MCF 10A (cell line): ENCODE data around the gene BCAS3. TPM values are rescaled to one million over a fixed set of nuclear protein-coding genes. Genes with fewer than 3 reads are reported as not detected.

Source experiments
- BruUV-seq: library from RNA; stranded (reverse); fragments of 400-500 nt; replicated peaks from 2 replicates; lab custom pipeline; 2021; lab: Mats Ljungman, UMichigan
- CTCF ChIA-PET: fragments of 300-600 bp; sonication (Branson Sonifier 250); formaldehyde crosslinking; extraction: SDS; loops from one replicate; lab custom pipeline; 2021; ENCODE audit warnings: antibody characterized with exemption, inconsistent platforms; lab: Yijun Ruan, JAX
- POLR2A ChIA-PET: fragments of 300-600, 350-650 bp; sonication (Branson Sonifier 250); formaldehyde crosslinking; extraction: SDS; loops from one replicate; lab custom pipeline; 2020; ENCODE audit warnings: antibody characterized with exemption, inconsistent platforms; lab: Yijun Ruan, JAX
- DNase-seq: peaks from one replicate; pipeline ENCODE4 v3.0.0-alpha.2; 2018; ENCODE audit not compliant: unreplicated experiment
- H3K27ac Mint-ChIP-seq: one replicate; pipeline ENCODE4 v1.8.0; 2022; ENCODE audit warnings: mild to moderate bottlenecking, low read depth, mixed read lengths; ENCODE audit not compliant: unreplicated experiment
- H3K27me3 Mint-ChIP-seq: one replicate; pipeline ENCODE4 v1.8.0; 2022; ENCODE audit warnings: mixed read lengths; ENCODE audit not compliant: insufficient read depth, unreplicated experiment
- H3K36me3 Mint-ChIP-seq: one replicate; pipeline ENCODE4 v1.8.0; 2022; ENCODE audit warnings: mild to moderate bottlenecking, moderate library complexity, mixed read lengths; ENCODE audit not compliant: insufficient read depth, unreplicated experiment
- H3K4me1 Mint-ChIP-seq: one replicate; pipeline ENCODE4 v1.8.0; 2022; ENCODE audit warnings: mixed read lengths; ENCODE audit not compliant: insufficient read depth, unreplicated experiment
- H3K4me3 Mint-ChIP-seq: one replicate; pipeline ENCODE4 v1.8.0; 2022; ENCODE audit warnings: mild to moderate bottlenecking, moderate library complexity, mixed read lengths; ENCODE audit not compliant: unreplicated experiment
- H3K9me3 Mint-ChIP-seq: one replicate; pipeline ENCODE4 v1.8.0; 2022; ENCODE audit warnings: mixed read lengths; ENCODE audit not compliant: unreplicated experiment
- intact Hi-C: fragments of 100-400 bp; cut with micrococcal nuclease; formaldehyde crosslinking; loops from 2 replicates; pipeline ENCODE4 v1.14.1; 2022
- total RNA-seq: library from RNA; stranded (reverse); gene quantifications from 2 replicates; pipeline ENCODE4 v1.2.3, GENCODE V29; 2022
- TF ChIP-seq, protein P1 (sequence below): fragments of 200-600 bp; IDR thresholded peaks from one replicate; pipeline ENCODE4 v1.8.0; 2022; ENCODE audit warnings: antibody characterized with exemption, mild to moderate bottlenecking; ENCODE audit not compliant: unreplicated experiment

BCAS3 gene
- total RNA-seq, 1 experiment from 2014 or later: 14.6 TPM

DNA sequence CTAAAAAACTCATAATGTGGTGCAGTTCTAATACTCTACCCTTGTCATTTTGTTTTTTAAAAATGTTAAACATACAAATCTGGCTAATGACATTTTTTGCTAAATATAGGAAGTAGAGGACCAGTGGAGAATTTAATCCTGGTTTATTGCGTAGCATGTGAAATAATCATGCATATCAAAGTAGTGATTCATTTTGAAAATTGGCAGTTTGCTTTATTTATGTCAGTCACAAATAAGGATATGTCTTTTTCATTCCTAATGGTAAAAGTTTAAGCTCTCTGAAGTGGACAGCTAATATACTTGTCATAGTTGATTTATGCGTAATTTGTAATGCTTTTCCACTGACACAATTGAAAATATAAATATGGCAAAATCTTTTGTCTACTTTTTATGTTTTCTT is 224.2 kb downstream of the BCAS3 start:
- H3K27ac Mint-ChIP-seq: no peak overlapping the region
- H3K27me3 Mint-ChIP-seq: no peaks in the 10 kb centered on the region
- ChIA-PET POLR2A (interaction anchor here (0.6 kb wide), 1 partner anchor 14 kb away, joined by 3 read pairs; no protein-coding TSS in a partner anchor), CTCF (no interaction called here)
- no peaks in the 10 kb centered on the region for H3K9me3 Mint-ChIP-seq
- no peaks in the 10 kb centered on the region for H3K4me1 Mint-ChIP-seq
- no TSS peak for BruUV-seq
- no peaks in the 10 kb centered on the region for H3K36me3 Mint-ChIP-seq
- peak; percentile 60 for DNase-seq
- TF ChIP-seq, protein P1, sequence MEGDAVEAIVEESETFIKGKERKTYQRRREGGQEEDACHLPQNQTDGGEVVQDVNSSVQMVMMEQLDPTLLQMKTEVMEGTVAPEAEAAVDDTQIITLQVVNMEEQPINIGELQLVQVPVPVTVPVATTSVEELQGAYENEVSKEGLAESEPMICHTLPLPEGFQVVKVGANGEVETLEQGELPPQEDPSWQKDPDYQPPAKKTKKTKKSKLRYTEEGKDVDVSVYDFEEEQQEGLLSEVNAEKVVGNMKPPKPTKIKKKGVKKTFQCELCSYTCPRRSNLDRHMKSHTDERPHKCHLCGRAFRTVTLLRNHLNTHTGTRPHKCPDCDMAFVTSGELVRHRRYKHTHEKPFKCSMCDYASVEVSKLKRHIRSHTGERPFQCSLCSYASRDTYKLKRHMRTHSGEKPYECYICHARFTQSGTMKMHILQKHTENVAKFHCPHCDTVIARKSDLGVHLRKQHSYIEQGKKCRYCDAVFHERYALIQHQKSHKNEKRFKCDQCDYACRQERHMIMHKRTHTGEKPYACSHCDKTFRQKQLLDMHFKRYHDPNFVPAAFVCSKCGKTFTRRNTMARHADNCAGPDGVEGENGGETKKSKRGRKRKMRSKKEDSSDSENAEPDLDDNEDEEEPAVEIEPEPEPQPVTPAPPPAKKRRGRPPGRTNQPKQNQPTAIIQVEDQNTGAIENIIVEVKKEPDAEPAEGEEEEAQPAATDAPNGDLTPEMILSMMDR: no peak
- intact Hi-C loops: no loop called here
- H3K4me3 Mint-ChIP-seq: no peak overlapping the region

DNA sequence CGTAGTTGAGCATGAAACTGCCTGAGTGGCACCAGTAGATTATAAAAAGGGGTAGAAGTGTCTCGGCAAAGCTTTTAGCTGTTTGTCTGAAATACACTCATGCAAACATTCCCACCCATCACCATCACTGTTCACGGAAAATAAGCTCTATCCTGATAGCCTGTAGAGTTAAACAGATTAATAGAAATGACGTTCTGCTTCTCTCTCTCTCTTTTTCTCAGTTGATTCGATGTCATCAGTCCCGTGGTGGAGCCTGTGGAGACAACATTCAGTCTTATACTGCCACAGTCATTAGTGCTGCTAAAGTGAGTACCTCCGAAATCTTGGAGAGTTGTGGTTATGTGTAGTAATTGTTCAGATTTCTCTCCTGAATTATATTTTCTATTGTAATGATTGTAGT is 224.7 kb downstream of the BCAS3 start:
- ChIA-PET CTCF (no interaction called here), POLR2A (interaction anchor here (0.5 to 0.9 kb wide), 3 partner anchors 9 to 15 kb away, joined by 3 read pairs; no protein-coding TSS in a partner anchor)
- no peak for DNase-seq
- H3K27me3 Mint-ChIP-seq: no peaks in the 10 kb centered on the region
- intact Hi-C loops: no loop called here
- H3K9me3 Mint-ChIP-seq: no peaks in the 10 kb centered on the region
- no TSS peak for BruUV-seq
- TF ChIP-seq, protein P1: no peak
- H3K27ac Mint-ChIP-seq: no peak overlapping the region
- no peak overlapping the region for H3K4me3 Mint-ChIP-seq
- H3K36me3 Mint-ChIP-seq: no peaks in the 10 kb centered on the region
- H3K4me1 Mint-ChIP-seq: no peaks in the 10 kb centered on the region

DNA sequence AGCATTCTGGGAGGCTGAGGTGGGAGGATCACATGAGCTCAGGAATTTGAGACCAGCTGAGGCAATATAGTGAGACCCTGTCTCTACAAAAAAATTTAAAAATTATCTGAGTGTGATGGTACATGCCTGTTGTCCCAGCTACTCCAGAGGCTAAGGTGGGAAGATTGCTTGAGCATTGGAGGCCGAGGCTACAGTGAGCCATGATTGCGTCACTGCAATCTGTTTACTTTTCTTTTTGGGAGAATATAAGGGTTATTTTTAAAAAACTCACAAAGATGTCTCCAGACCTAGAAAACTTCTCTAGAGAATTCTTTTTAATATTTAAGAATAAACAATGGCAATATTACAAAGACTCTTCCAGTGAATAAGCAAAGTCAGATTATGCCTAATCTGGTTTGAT is 226.9 kb downstream of the BCAS3 start:
- POLR2A ChIA-PET: no interaction called here
- BruUV-seq: no TSS peak
- no peaks in the 10 kb centered on the region for H3K27me3 Mint-ChIP-seq
- no peaks in the 10 kb centered on the region for H3K9me3 Mint-ChIP-seq
- no peak overlapping the region for H3K4me3 Mint-ChIP-seq
- TF ChIP-seq, protein P1: no peak
- intact Hi-C loops: no loop called here
- CTCF ChIA-PET: no interaction called here
- H3K4me1 Mint-ChIP-seq: no peaks in the 10 kb centered on the region
- no peaks in the 10 kb centered on the region for H3K36me3 Mint-ChIP-seq
- no peak for DNase-seq
- H3K27ac Mint-ChIP-seq: no peak overlapping the region

DNA sequence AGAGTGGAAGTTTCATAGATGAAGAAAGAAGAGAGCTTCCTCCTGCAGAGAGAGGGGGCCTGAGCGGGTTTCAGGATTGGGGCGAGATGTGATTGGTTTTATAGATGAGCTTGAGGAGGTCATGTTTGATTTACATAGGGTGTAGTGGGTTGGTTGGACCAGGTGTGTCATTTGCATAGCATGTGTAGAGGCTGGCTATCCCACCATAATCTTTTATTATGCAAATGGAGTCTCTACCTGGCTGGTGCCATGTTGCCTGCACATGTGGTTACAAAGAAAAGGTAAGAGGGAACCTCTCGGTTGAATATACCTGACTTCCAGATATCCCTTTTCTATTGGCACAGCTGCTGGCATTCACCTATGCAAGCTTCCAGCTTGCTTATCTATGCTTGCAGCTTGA is 228.1 kb downstream of the BCAS3 start:
- CTCF ChIA-PET: no interaction called here
- no TSS peak for BruUV-seq
- Mint-ChIP-seq H3K36me3 (no peaks in the 10 kb centered on the region), H3K27ac (no peak overlapping the region), H3K4me1 (no peaks in the 10 kb centered on the region), H3K27me3 (no peaks in the 10 kb centered on the region), H3K9me3 (no peaks in the 10 kb centered on the region), H3K4me3 (no peak overlapping the region)
- intact Hi-C loops: no loop called here
- DNase-seq: no peak
- TF ChIP-seq, protein P1: no peak
- POLR2A ChIA-PET: interaction anchor here (0.8 kb wide), 1 partner anchor 88 kb away, joined by 3 read pairs; no protein-coding TSS in a partner anchor
